ENCODE measurements around the gene SETD1B.
"Not testable (repeated sequence)": the region's sequence is repeated elsewhere in the genome, so short reads cannot be mapped to it uniquely, and the experiment has no call there.

SETD1B gene

GRCh38 chr12:121828306-121828705, 24.5 kb downstream of the SETD1B start:
- no peak for DNase-seq

GRCh38 chr12:121828826-121829225, 25.0 kb downstream of the SETD1B start:
- DNase-seq: no peak

- no peak for DNase-seq
These were observed 25.6 kb downstream of the SETD1B start for GRCh38 chr12:121829250-121829918.

- DNase-seq: no peak
These were observed 26.3 kb downstream of the SETD1B start for GRCh38 chr12:121830134-121830533.

GRCh38 chr12:121830588-121831265, 26.9 kb downstream of the SETD1B start:
- DNase-seq: no peak

- no peak for DNase-seq
These were observed 27.9 kb downstream of the SETD1B start for GRCh38 chr12:121831571-121832245.

GRCh38 chr12:121837680-121838079, 33.9 kb downstream of the SETD1B start:
- no peak for DNase-seq

- DNase-seq: no peak
These were observed 34.3 kb downstream of the SETD1B start for GRCh38 chr12:121838126-121838525.

GRCh38 chr12:121839106-121839992, 35.5 kb downstream of the SETD1B start:
- DNase-seq: peak; percentile 92

GRCh38 chr12:121839993-121840761, 36.4 kb downstream of the SETD1B start:
- DNase-seq: no peak

GRCh38 chr12:121843236-121843982, 39.6 kb downstream of the SETD1B start:
- DNase-seq: no peak

- no peak for DNase-seq
These were observed 41.9 kb downstream of the SETD1B start for GRCh38 chr12:121845701-121846100.

GRCh38 chr12:121849211-121849610, 45.4 kb downstream of the SETD1B start:
- no peak for DNase-seq

GRCh38 chr12:121849665-121850064, 45.9 kb downstream of the SETD1B start:
- no peak for DNase-seq

- not testable (repeated sequence) for DNase-seq
These were observed 48.6 kb downstream of the SETD1B start for GRCh38 chr12:121852392-121852791.

GRCh38 chr12:121857322-121858246, 53.8 kb downstream of the SETD1B start:
- DNase-seq: no peak

GRCh38 chr12:121858318-121858661, 54.5 kb downstream of the SETD1B start:
- no peak for DNase-seq

- DNase-seq: no peak
These were observed 55.1 kb downstream of the SETD1B start, which contains the start of gene HPD for GRCh38 chr12:121858662-121859572. Gene HPD (minus strand): TSS chr12:121858859. CDS start chr12:121858823, 36 bp downstream.

GRCh38 chr12:121860257-121860656, 56.4 kb downstream of the SETD1B start:
- DNase-seq: no peak

Measured in NCI-H1092 (cell line).